Forelimb muscle (tissue), 1 donor: ENCODE data around the gene NDUFA13. TPM values are rescaled to one million over a fixed set of nuclear protein-coding genes. Genes with fewer than 3 reads are reported as not detected.

ENCODE experiments used
- DNase-seq: peaks from one replicate; pipeline ENCODE4 v3.0.0-alpha.2; 2013; ENCODE audit warnings: low read depth
- polyA plus RNA-seq: library from polyadenylated mRNA; unstranded; fragments of 120-200 nt; gene quantifications from one replicate; pipeline ENCODE4 v1.2.1, GENCODE V29; 2013; ENCODE audit not compliant: insufficient read length

The NDUFA13 gene
- polyA plus RNA-seq, 1 donor = 187 TPM

DNA sequence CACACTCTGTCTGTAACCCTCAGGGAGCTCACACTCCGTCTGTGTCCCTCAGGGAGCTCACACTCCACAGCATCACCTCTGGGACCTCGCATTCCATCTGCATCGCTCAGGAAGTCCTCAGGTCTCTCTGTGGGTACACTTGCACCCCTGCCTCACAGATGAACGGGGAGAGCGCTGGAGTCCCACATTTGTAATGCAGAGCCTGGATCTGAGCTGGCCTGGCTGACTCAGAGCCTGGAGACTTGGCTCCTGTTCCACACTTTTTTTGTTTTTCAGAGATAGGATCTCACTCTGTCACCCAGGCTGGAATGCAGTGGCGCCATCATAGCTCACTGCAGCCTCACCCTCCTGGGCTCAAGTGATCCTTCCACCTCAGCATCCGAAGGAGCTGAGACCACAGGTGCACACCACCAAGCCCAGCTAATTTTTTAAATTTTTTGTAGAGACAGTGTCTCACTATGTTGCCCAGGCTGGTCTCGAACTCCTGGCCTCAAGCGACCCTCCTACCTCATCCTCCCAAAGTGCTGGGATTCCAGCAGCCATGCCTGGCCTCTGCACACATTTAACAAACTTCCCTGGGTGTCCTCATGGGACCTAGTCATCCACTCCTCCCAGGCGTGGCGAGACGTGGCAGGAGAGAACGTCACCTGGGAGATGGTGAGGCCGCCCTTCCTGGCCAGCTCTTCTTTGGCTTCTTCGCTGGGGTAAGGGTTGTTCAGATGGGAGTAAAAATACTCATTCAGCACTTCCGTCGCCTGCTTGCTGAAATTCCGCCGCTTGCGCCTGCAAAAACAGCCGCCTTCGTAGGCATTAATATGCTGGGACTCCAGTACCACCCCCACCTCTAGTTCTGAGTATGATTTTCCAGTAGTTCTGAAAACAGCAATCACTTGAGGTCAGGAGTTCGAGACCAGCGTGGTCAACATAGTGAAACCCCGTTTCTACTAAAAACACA is 53.1 kb downstream of the NDUFA13 start:
- no peak for DNase-seq

DNA sequence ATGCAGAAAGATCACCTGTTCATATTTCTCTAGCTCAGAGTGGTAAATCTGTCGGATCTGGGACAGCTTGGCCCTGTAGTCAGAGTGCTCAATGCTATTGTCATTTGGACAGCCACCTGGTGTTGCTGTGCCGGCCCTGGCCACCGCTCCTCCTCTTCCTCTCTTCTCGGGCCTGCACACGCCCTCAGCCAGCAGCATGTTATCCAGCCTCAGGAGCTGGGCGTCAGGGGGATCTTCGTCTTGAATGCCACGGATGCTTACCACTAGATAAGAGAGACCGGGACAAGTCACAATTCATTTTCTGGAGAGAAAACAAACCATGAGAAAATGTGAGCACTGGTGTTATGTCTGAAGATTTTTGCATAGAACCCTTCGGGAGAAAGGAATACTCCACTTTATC is 54.5 kb downstream of the NDUFA13 start:
- DNase-seq = no peak

DNA sequence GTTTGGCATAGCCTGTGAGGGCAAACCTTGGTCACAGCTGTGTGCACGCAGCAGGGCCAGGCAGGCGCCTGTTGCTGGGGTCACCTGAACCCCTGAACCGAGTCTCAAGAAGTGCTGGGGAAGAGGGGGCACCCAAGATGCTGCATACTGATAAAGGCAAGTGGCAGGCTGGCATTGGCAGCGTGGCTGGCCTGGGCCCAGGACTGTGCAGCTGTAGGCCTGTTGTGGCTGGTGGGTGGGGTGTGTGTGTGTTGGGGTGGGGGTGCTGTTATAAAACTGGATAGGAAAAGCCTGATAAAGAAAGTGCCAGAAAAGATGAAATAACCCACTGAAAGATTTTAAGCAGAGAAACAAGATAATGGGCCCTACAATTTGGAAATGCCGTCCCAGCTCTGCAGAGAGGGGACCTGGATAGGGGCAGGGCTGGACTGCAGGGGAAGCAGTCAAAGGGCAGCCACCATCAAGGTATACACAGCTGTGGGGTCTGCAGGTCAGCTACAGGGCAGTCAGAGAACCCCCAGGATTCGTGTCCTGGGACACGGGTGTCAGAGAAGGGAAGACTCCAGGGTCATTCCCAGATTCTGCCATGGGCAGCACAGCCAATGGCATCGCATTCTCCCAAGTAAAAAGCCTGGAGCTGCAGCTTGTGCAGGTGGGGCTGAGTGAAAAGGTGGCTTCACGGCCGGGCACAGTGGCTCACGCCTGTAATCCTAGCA is 55.2 kb downstream of the NDUFA13 start:
- DNase-seq = no peak

DNA sequence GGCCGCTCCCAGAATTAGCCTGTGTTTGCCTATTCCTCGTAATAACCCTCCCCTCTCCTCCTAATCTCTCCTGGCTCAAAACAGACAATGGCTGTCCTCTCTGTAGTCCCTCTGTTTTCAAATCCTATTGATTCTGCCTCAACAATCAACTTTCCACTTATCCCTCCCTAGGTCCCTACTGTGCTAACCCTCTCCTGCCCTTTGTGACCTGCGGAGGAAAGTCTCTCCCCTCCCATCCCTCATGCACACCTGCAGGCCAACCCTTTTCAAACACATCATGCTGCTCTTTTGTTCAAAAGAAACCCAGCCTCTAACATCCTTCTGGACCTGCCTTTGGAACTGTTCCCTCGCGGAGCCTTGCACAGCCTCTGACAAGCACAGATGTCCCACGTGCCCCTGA is 59.4 kb downstream of the NDUFA13 start:
- no peak for DNase-seq

Other genes starting within 250 kb of the NDUFA13 start
- gene TM6SF2, start 242.9 kb upstream of the NDUFA13 start, polyA plus RNA-seq = 2.0 TPM
- gene SUGP1, start 195.7 kb upstream of the NDUFA13 start, polyA plus RNA-seq = 33.3 TPM
- gene MAU2, start 195.4 kb upstream of the NDUFA13 start, polyA plus RNA-seq = 51.7 TPM
- 45.7 TPM for gene GATAD2A, start 110.5 kb upstream of the NDUFA13 start, polyA plus RNA-seq
- 0.56 TPM for gene TSSK6, start 677 bp upstream of the NDUFA13 start, polyA plus RNA-seq
- gene YJEFN3, start 12.7 kb downstream of the NDUFA13 start, polyA plus RNA-seq = 6.9 TPM
- 2.2 TPM for gene CILP2, start 22.0 kb downstream of the NDUFA13 start, polyA plus RNA-seq
- gene PBX4, start 102.5 kb downstream of the NDUFA13 start, polyA plus RNA-seq = 1.8 TPM
- 4.6 TPM for gene LPAR2, start 112.0 kb downstream of the NDUFA13 start, polyA plus RNA-seq
- 2.5 TPM for gene GMIP, start 127.4 kb downstream of the NDUFA13 start, polyA plus RNA-seq
- 25.0 TPM for gene ATP13A1, start 147.5 kb downstream of the NDUFA13 start, polyA plus RNA-seq
- gene ZNF101, start 152.6 kb downstream of the NDUFA13 start, polyA plus RNA-seq = 5.3 TPM
- gene ZNF14, start 216.9 kb downstream of the NDUFA13 start, polyA plus RNA-seq = 4.8 TPM